HG03342 (cell line): ENCODE results near the gene INPP5D.

Experiments used
- ATAC-seq: cut with Tn5 transposase; IDR thresholded peaks from one replicate; pipeline ENCODE4 v1.9.1; 2021; ENCODE audit warnings: mild to moderate bottlenecking, moderate library complexity; ENCODE audit not compliant: unreplicated experiment

INPP5D gene

DNA sequence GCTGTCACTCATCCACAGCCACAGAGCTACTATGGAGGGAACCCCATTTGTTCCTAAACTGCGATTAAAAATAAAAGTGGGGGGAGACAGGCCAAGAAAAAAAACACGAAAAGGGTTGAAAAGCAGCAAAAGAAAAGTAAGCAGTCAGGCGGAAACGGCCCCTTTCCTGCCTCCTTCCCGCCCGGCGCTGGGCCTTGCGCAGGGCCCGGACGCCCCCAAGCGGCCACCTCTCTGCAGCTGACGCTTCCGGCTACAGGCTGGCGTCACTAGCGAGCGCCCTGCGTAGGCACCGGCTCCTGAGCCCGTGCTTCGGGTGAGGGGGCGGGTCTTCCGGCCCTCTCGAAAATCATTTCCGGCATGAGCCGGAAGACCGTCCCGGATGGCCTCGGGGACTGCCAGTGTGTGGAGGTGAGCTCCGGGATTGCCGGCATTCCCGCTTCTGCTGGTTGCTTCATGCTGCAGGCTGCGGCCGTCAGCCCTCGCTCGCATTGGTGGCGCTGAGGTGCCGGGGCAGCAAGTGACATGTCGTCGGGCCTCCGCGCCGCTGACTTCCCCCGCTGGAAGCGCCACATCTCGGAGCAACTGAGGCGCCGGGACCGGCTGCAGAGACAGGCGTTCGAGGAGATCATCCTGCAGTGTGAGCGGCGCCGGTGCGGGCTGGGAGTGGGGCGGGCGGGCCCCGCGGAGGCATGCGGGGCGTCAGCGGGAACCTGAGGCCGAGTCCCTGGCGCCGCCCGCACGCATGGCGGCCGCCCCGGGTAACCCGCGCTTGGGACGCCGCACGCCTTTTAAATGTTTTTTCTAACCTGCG lies 191.4 kb downstream of the INPP5D start, which contains the start of gene ATG16L1:
ATG16L1 (plus strand) TSS at position 368 of the 811 bp plus-strand sequence; CDS start at position 523, 155 bp downstream.
- peak; percentile 95 for ATAC-seq

DNA sequence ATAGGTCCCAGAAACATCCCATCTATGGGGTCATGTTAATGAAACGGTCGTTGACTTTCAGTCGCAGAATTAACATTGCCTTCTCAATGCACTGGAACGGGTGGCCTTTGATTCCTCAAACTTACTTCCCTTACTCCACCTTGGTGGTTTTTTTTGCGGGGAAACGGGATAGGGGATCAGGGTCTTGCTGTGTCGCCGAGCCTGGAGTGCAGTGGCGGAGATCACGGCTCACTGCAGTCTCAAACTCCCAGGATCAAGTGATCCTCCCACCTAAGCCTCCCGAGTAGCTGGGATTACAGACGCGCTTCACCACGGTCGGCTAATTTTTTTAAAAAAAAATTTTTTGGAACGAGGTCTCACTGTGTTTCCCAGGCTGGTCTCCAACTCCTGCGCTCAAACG lies 192.1 kb downstream of the INPP5D start:
- ATAC-seq = no peak

DNA sequence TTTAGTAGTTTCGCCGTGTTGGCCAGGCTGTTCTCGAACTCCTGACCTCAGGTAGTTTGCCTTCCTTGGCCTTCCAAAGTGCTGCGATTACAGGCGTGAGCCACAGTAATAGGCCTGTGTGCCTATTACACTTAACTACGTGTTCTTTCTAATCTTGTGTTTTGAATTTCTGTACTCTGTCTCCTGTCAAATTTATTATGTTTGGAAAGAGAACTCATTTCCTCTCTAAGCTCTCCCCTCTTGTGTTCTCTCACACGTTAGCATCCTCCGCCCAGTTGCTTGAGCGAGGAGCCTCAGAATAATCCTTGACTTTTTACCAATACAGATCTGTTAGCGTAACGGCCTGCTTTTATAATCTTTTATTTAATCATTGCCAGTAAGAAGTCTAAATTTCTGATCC lies 195.0 kb downstream of the INPP5D start:
- no peak for ATAC-seq

DNA sequence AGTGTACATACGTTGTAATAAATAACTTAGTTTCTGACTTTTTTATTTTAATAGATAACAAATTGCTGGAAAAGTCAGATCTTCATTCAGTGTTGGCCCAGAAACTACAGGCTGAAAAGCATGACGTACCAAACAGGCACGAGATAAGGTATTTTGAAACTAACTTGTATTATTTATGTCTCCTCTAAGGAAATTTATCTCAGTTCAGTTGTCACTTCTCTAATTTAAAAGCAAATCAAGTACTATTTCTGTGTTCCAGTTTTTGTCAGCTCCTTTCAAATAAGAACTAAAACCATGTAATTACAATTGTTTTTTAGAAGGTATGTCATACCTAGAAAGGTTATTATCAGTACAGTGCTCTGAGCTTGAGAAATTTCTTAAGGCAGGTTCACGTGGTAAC lies 195.9 kb downstream of the INPP5D start:
- no peak for ATAC-seq
